GM21367 (cell line): ENCODE data around the gene ZNF628.

Source experiments
- ATAC-seq: cut with Tn5 transposase; IDR thresholded peaks from one replicate; pipeline ENCODE4 v1.9.1; 2021; ENCODE audit not compliant: unreplicated experiment

The ZNF628 gene

DNA sequence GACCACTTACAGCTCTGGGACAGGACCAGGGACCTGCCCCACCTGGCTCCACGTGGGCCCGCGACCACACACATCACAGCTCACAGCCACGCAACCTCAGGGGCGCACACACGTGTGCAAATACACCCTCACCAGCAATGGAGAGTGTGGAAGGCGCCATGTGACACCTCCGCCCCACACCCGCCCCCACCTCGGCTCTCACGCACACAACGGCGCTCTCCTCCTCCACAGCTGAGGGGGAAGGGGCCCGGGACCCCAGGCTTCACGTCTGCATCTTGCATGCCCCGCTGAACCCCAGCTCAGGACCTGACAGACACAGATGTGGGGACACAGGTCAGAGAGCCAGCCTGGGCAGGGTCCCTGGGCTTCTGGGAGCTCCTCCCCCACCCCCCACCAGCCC is 26.9 kb upstream of the ZNF628 start:
- ATAC-seq: no peak

DNA sequence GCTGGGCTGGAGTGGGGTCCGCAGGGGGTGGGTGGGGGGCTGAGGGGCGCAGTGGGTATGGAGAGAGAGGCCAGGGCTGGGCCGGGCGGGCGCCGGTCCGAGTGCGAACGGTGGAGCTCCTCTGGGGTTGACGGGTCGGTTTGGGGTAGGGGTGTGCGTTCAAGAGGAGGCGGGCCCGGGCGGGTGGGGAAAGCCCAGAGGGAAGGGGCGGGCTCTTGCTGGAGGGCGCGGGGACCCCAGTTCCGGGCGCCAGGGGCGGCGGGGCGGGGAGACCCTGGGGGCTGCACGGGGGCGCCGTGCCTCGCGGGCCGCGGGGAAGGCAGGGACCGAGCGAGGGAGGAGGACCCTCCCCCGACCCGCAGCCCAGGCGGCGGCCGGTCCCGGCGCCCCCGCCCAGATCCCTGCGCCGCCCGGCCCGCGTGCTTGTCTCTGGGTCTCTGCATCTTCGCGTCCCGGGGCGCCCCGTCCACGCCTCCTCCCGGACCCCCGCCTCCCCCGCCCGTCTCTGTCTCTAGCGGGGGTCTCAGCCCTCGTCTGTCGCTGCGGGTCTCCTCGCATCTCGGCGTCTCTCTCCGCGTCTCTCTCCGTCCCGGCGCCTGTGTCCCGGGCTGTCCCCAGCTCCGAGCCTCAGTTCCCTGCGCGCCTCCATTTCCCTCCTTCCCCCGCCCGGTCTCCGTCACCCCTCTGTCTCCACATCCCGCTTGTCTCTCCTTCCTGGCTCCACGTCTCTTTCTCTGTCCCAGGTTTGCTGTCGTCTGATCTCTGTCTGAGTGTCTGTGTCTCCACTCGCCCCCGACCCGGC is 25.1 kb upstream of the ZNF628 start:
- no peak for ATAC-seq

DNA sequence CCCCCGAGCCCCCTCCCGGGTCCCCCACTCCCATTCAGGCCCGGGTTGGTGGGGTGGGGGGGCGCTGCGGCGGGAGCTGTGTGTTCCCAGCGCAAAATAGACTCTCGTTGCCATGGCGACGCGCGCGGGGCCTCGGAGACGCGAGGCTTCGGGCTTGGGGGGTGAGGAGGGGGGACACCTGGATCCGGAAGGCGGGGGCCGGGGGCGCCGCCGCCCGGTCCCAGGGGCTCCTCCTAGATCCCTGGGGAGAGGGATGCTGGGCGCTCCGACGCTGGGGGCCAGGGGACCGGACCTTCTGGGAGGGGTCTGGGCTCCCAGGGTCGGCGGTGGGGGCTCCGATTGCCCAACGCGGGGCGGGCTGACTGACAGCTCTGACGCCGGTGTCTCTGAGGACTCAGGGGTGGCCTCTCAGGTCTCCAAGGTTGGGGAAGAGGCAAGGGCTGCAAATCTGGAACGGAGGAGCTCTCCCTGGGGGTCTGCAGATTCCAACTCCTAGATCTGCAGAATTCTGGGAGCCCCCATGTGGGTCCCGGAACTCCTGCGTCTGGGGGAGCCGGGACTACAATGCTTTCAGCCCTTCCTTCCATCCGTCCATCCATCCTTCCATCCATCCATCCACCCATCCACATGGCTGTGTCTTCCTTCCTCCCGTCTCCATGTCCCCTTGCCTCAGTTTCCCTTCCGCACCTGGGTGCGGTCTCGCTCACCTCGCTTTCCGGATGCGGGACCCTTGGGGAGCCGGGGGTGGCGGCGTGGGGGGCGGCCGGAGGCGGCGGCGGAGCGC is 24.3 kb upstream of the ZNF628 start:
- ATAC-seq: no peak

DNA sequence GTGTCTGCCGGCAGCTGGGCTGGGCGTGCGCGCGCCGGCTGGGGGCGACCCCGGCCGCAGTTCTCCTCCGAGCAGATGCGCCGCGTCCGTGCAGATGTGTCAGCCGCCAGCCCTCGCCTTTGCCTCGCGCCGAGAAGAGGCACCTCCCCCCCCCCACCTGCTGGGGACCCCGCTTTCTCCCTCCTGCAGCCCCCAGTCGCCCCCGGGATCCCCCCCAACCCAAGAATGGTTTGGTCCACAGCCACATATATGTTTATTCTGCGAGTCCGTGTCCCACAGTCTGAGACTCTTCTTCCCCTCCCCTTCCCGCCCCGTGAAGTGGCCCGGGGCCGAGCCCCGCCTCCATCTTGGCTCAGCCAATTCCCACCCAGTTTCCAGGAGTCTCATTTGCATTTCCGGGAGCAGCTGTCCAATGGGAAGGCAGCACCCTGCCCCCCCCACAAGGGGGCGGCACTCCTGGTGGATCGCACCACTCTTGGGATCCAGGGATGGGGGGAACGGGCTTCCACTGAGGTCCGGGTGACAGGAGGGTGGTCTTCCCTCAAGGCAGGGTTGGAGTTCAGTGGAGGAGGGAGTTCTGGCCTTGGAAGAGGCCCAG is 23.6 kb upstream of the ZNF628 start:
- ATAC-seq: no peak

DNA sequence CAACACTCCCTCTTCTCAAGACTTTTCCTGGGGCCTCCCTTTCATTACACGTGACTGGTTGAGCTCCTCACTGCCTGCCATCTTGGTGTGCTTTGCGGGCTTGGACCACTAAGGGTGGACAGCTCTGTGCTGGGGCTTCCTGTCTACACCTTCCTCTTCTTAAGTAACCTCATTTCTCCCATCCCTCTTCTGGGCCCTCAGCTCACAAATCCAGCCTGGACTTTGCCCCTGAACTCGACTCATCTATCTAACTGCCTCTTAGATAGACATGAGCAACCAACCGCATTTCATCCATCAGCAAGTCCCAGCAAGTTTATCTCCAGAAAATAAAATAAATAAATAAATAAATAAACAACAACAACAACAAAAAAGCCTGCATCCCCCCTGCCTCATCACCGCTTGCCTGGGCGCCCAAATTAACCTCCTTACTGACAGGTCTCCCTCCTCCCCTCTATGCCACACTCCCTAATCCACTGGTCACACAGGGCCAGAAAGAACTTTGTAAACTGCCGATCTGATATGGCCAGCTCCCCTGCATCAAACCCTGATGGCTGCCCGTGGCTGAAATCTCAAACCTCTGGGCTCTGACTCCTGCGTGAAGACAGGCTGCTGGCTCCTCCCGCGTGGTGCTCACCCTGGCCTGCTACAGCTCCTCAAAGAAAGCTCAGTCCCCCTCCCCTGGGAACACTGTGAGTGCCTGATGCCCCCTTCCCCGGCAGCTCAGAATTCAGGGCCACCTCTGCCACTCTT is 22.7 kb upstream of the ZNF628 start:
- ATAC-seq: no peak

DNA sequence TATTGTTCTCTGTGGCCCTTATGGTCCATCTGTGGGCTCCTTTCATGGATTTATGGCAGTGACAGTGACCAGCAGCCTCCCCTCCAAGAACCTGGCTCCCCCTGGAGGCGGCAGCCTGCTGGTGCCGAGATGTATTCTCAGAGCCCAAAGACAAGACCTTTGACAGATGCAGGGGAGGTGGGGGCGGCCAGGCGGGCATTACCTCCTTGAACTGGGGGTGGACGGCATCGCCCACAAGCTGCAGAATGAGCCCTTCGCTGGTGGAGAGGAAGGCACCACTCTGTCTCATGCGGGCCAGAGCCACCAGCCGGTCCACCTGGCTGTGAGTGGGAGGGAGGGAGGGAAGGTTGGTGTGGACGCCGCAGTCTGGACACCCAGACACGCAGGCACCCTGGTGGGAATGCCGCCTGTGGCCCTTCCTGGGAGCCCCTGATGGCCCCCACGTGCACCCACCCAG is 21.6 kb upstream of the ZNF628 start:
- ATAC-seq: no peak

DNA sequence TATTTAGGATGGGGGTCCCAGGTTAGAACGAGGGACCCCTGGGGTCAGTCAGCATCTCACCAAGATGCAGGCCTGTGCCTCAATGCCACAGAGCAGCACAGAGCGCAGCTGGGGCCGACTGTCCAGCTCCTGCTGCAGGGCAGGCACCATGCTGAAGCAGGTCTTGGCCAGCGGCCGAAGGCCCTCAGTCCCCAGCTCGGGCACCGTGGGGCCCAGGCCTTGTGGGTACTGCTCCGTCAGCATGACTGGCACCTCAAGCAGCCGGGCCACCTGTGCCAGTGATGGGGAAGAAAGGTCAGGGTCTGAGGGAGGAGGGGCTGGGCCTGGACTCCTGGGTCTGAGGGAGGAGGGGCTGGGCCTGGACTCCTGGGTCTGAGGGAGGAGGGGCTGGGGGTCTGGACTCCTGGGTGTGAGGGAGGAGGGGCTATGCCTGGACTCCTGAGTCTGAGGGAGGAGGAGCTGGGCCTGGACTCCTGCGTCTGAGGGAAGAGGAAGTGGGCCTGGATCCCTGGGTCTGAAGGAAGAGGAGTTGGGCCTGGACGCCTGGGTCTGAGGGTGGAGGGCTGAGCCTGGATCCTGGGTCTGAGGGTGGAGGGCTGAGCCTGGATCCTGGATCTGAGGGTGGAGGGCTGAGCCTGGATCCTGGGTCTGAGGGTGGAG is 20.7 kb upstream of the ZNF628 start:
- no peak for ATAC-seq

DNA sequence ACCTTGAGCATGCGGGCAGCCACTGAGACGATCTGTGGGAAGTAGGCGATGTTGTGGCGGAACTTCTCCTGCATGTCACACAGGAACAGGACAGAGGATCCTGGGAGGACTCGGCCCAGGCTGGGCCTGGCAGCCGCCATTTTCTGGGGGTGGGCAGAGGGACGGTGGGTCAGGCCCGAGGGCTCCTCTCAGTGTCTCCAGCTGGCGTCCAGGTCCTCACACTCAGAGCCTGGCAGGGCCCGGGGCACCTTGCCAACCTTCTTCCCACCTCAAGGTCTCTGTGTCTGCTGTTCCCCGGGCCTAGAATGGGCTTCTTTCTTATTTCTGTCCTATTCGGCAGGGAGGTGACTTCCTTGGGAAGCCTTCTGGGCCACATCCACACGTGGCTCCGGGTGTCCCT is 20.1 kb upstream of the ZNF628 start:
- ATAC-seq: no peak

DNA sequence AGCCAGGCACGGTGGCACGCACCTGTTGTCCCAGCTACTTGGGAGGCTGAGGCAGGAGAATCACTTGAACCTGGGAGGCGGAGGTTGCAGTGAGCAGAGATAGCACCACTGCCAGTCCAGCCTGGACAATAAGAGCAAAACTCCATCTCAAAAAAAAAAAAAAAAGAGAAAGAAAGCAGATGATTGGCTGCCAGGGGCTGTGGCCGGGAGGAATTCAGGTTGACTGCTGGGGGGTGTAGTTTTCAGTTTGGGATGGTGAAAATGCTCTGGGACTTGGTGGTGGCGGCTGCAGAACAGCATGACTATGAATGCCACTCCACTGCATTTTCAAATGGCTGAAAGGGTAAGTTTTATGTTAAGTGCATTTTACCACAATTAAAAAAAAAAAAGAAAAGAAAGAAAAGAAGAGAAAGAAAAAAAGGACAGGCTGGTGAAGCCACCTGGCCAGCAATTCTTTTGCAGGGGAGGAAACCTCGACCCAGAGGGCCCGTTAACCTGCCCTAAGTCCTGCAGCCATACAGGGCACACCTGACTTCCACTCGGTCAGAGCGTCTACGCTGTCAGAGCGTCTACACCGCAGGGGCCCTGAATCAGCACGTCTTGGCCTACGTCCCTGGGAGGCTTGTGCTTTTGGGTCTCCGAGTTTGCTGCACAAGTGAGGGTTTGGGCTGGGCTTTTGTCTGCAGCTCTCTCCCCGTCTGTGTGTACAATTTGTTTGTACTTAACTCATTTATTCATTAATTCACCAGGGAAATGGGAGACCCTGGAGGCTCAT is 18.5 kb upstream of the ZNF628 start:
- no peak for ATAC-seq

DNA sequence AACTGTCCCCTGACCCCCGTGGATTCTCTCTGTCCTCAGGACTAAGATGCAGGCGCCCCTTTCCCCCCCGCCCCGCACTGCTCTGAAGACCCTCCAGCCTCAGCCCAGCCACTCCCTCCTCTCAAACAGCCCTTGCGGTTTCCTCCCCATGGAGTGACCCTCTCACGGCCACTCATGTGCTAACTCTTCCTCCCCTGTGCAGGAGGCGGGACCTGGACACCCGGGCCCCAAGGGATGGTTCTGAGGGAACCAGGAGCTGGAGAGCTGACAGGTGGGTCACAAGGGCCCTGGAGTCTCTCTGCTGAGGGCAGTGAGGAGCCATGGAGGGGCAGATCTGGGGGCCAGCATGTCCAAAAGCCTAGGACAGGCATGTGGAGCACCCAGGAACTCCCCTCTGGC is 16.9 kb upstream of the ZNF628 start:
- no peak for ATAC-seq

DNA sequence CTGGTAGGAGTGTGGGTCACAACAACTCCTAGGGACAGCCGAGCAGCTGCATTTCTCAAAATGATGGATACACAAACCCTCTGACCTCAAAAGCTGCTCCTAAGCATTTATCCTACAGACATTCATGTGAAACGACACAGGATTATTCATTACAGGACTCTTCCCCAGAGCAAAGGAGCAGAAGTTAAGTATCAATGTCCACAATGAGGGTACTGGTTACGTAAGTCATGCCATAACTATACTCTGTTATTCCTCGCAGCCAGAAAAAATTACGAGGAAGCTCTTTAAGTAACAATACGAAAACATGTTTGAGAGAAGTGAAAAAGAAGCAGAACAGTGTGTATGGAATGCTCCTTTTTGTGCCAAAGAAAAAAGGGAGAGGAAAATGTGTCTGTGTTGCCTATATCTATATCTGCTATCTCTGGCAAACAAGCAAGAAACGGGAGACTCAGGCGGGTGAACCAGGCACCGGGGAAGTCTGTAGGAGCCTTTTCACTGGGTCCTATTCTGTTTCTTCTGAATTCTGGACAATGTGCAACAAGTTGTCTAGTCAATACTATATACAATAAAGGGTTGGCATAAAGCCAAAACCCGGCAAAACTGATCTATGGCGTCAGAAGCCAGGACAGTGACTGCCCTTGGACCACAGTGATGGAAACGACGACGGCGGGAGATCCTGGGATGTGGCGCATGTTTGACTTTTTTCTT is 16.3 kb upstream of the ZNF628 start:
- ATAC-seq: no peak

DNA sequence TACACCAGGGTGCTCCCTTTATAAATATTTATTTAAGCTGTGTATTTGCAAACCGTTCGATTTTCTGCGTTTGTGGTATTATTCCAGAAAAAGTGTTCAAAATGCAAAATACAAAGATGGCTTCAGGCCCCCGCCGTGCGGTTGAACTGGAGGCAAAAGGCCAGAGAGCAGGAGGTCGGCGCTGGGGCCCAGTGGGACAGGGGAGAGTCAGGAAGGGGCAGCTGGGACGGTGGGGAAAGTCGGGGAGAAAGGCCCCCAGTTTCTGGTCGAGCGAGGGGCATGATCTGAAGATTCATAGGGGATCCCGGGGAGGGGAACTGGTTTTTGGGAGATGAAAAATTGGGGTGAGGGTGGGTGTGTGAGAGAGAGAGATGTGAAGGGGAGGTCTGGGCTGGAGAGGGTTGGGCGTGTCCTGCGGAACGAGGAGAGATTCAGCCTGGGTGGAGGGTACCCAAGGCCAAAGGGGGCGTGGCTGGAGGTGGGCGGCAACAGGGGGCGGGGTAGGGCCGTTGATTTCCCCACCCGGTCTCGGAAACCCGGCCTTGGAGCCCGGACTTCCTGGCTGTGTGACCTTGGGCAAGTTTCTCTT is 15.7 kb upstream of the ZNF628 start:
- no peak for ATAC-seq

DNA sequence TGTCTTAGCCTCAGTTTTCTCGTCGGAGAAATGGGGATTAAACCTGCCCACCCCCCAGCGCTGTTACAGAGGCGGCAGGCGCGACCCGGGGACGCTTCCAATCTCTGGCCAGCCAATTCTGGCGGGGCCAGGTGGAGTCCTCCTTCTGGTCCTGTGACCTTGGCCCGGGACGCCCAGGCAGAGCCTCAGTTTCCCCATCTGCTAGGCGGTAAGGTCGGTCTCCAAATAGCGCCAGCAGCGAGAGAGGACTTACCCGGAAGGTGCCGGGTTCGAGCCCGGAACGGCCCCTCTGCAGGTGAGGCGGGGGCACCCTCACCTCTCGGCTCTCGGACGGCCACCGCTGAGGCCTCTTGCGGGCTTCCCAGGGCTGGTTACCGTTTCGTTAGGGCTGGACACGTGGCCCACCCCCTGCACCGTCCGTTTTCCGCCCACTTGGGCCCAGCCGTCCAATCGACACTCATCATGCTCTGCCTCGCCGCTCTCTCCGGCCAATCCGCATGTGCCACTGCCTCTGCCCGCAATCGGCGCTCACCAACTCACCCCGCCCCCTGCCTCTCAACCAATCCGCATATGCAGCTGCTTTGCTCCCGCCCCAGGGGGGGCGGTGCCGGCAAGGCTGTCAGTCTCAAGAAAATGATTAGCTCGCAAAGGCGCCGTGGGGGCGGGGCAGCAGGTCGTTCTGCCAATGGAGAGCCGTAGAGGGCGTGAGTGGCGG is 15.0 kb upstream of the ZNF628 start, which contains the start of gene ISOC2:
Gene ISOC2 (minus strand): TSS at position 384 of the 715 bp plus-strand sequence. CDS start 5,156 bp downstream, outside the sequence.
- ATAC-seq: peak; percentile 80

DNA sequence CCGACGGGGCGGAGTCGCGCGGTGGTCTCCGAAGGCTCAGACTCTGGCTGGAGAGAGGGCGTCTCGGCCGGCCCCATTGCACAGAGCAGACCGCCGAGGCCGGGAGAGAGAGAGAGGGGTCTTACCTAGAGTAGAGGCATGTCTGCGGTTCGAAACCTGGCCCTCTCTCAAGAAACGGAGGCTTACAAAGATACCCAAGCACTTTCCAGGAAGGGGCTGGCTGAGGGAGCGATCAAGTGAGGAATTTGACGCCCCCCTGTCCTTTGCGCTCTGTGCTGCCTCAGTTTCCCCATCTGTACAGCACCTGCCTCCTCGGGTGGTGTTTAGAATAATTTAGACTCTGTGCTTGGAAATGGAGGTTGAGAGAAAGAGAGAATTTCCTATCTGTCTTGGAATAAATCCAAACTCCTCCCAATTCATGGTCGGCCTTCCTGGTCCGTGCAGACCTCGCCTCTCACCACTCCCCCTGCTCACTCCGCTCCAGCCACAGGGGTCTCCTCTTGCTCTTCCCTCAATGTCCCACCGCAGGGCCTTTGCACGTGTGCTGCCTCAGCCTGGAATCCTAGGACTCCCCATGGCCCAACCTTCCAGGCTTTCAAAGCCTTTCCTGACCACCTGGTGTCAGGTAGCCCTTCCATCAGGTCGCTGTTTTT is 14.3 kb upstream of the ZNF628 start:
- no peak for ATAC-seq

DNA sequence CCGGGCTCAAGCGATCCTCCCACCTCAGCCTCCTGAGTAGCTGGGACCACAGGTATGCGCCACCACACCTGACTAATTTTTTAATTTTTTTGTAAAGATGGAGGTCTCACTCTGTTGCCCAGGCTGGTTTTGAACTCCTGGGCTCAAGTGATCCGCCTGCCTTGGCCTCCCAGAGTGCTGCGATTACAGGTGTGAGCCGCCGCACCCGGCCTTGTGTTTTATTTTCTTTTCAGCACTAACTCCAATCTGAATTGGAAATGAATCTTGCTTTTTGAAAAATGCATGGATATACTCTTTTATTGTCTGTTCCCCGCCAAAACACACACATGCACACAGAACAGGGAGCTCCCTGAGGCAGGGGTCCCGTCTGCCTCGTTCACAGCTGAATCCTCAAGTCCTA is 13.7 kb upstream of the ZNF628 start:
- ATAC-seq: no peak

DNA sequence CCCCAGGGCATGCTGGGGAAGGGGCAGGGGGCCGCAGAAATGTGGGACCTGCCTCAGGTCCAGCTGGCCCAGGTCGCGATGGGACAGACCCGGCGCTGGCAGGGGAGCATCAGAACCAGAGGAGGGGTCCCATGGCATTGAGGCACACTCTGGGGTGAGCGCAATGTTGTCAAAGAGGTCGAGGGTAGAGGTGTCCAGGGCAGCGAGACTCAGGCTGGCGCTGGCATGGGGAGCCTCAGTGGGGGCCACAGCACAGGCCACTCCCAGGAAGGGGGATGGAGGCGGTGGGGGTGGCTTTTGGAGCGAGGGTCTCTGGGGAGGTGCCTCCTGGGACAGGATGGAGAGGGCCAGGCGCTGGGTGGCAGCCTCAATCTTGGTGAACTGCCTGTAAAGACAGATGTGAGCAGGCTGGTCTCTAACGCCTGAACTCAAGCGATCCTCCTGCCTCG is 12.8 kb upstream of the ZNF628 start:
- ATAC-seq: no peak

DNA sequence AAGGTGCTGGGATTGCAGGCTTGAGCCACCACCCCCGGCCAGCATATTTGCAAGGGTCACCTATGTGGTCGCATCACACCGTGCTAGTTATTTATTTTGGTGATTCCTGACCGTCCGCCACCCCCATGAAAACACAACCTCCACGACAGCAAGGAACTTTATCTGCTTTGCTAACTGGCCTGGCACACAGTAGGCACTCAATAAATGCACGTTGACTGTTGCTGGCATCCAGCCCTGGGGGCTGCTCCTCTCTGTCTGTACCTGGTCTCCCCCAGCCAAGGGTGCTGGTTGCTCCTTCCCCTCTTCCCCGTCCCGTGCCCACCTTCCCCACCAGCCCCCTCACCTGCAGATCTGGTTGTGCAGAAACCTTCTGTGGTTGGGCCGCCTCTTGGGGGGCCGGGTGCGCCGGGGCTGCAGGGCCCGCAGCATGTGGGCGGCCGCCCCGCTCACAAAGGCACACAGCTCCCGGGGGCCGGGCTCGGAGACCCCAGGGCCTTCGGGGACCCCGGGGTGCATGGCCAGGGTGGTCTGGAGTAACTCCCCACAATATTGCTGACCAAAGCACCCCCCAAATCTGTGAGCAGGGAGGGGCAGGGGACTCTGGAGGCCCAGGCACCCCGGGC is 12.3 kb upstream of the ZNF628 start:
- no peak for ATAC-seq
